HCT116 (cell line): ENCODE measurements around the gene DNM1.

Experiments used
- CEBPB ChIP-seq: IDR thresholded peaks from 2 replicates; pipeline ENCODE4 v1.6.1; 2012; ENCODE audit warnings: low read depth
- CTCF ChIP-seq, 3 experiments: fragments of 200-600 bp in 1 of 3; sonication (generic) in 1 of 3; IDR thresholded peaks in 2 of 3; conservative IDR thresholded peaks in 1 of 3; 2 replicates each; pipeline ENCODE4 v1.5.1; 2012 to 2017; ENCODE audit warnings: low read depth in 2 of 3, low read length in 2 of 3, antibody characterized with exemption in 1 of 3, borderline replicate concordance in 1 of 3, control low read depth in 1 of 3, mild to moderate bottlenecking in 1 of 3, mixed read lengths in 1 of 3, mixed run types in 1 of 3, moderate library complexity in 1 of 3; ENCODE audit not compliant: insufficient read depth in 1 of 3
- EGR1 ChIP-seq: IDR thresholded peaks from 2 replicates; pipeline ENCODE4 v1.6.1; 2012; ENCODE audit warnings: low read depth
- ELF1 ChIP-seq: IDR thresholded peaks from 2 replicates; pipeline ENCODE4 v1.6.1; 2012; ENCODE audit warnings: low read depth, borderline replicate concordance
- EZH2 ChIP-seq: fragments of 200-600 bp; sonication (generic); IDR thresholded peaks from 2 replicates; pipeline ENCODE4 v1.6.1; 2017; ENCODE audit warnings: antibody characterized with exemption, mixed run types
- EZH2phosphoT487 ChIP-seq: fragments of 200-600 bp; IDR thresholded peaks from 2 replicates; pipeline ENCODE4 v1.6.1; 2018; ENCODE audit warnings: antibody characterized with exemption, borderline replicate concordance
- FOSL1 ChIP-seq: IDR thresholded peaks from 2 replicates; pipeline ENCODE4 v1.6.1; 2012; ENCODE audit warnings: low read depth
- MAX ChIP-seq: IDR thresholded peaks from 2 replicates; pipeline ENCODE4 v1.6.1; 2012
- POLR2A ChIP-seq: IDR thresholded peaks from 2 replicates; pipeline ENCODE4 v1.7.0; 2011; ENCODE audit warnings: borderline replicate concordance; ENCODE audit not compliant: insufficient read depth, insufficient read length; ENCODE audit errors: extremely low read depth
- POLR2AphosphoS5 ChIP-seq: IDR thresholded peaks from 2 replicates; pipeline ENCODE4 v1.6.1; 2011; ENCODE audit warnings: mild to moderate bottlenecking, low read depth, low read length, moderate library complexity
- RAD21 ChIP-seq: IDR thresholded peaks from 2 replicates; pipeline ENCODE4 v1.6.1; 2012; ENCODE audit warnings: low read depth, mild to moderate bottlenecking
- YY1 ChIP-seq: IDR thresholded peaks from 2 replicates; pipeline ENCODE4 v1.6.1; 2011; ENCODE audit warnings: low read length, low read depth, moderate library complexity, mild to moderate bottlenecking; ENCODE audit not compliant: insufficient replicate concordance; ENCODE audit errors: extremely low read depth
- ZFX ChIP-seq: fragments of 450-650 bp; IDR thresholded peaks from 2 replicates; pipeline ENCODE4 v1.6.1; 2017
- ZNF274 ChIP-seq: fragments of 200-500 bp; sonication (Bioruptor generic); IDR thresholded peaks from 2 replicates; pipeline ENCODE4 v1.6.1; 2014; ENCODE audit warnings: mild to moderate bottlenecking, low read depth, low read length, inconsistent platforms

DNA sequence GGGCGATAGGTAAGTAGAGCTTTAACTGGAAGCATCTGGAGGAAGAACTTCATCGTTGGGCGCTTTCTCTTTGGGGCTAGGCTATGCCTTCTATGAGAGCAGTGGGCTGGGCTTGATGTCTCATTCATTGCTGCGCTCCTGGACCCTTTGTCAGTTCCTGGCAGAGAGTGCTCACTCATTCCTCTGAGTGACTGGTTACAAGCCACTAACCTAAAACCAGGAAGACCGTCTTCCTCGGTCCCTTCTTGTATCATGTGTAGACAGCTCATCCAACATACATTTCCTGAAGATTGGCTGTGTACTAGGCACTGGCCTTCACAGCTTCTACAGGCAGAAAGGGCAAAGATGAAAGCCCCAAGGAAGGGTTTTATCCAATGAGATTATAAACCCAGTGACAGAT lies 79.3 kb downstream of the DNM1 start:
- TF ChIP-seq MAX (no peak), CTCF (IDR thresholded peaks at IDR 0.05 in 2 of 3, conservative IDR thresholded peaks at IDR 0.05 in 1 of 3; ENCODE audit: borderline replicate concordance in 1 of 3, insufficient read depth in 1 of 3, low read depth in 2 of 3, low read length in 2 of 3) (no peak), POLR2A (no peak), RAD21 (no peak), YY1 (no peak), ELF1 (no peak), EZH2phosphoT487 (no peak), CEBPB (no peak), ZFX (no peak), EZH2 (no peak), EGR1 (no peak), ZNF274 (no peak), FOSL1 (no peak), POLR2AphosphoS5 (no peak)
